HG02840 (cell line): Measurements from ENCODE around the gene OTOP1.
"Not testable (repeated sequence)": the region's sequence is repeated elsewhere in the genome, so short reads cannot be mapped to it uniquely, and the experiment has no call there.

ENCODE experiments used
- ATAC-seq: cut with Tn5 transposase; IDR thresholded peaks from one replicate; pipeline ENCODE4 v1.9.1; 2021; ENCODE audit warnings: mild to moderate bottlenecking, moderate library complexity, moderate number of reproducible peaks; ENCODE audit not compliant: unreplicated experiment, low FRiP score

OTOP1 gene, protein sequence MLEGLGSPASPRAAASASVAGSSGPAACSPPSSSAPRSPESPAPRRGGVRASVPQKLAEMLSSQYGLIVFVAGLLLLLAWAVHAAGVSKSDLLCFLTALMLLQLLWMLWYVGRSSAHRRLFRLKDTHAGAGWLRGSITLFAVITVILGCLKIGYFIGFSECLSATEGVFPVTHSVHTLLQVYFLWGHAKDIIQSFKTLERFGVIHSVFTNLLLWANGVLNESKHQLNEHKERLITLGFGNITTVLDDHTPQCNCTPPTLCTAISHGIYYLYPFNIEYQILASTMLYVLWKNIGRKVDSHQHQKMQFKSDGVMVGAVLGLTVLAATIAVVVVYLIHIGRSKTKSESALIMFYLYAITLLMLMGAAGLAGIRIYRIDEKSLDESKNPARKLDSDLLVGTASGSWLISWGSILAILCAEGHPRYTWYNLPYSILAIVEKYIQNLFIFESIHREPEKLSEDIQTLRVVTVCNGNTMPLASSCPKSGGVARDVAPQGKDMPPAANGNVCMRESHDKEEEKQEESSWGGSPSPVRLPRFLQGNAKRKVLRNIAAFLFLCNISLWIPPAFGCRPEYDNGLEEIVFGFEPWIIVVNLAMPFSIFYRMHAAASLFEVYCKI

DNA sequence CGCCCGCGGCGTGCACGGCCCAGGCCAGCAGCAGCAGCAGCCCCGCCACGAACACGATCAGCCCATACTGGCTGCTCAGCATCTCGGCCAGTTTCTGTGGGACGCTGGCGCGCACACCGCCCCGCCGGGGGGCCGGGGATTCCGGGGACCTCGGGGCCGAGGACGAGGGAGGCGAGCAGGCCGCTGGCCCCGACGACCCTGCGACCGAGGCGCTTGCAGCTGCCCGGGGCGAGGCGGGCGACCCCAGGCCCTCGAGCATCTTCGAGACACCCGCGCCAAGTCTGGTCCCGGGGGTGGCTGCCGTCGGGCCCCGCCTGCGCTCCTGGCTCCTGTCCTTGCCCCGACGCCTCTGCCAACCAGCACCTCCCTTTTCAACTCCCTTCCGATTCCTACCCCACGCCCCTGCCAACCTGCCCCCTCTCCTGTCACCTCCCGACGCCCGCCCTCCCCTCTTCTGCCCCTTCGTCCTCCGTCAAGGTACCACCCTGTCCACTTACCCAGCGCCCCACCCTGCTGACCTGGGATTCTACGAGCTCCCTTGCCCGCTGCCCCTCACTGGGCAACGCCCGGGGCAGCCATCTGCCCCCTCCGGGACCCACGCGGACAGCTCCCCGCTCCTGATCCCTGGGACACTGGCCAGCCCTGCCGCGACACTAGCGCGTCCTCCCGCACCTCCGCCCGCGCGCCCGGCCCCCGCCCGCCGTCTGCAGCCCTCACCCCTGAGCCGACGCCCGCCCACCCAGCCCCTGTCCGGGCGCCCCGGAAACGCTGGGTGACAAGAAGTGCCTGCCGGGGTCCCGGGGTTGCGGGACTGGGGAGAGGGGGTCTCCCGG is at the start of gene OTOP1:
Gene OTOP1 (minus strand): TSS at position 324 of the 833 bp plus-strand sequence. CDS start 65 bp downstream, at position 259.
- ATAC-seq = no peak

DNA sequence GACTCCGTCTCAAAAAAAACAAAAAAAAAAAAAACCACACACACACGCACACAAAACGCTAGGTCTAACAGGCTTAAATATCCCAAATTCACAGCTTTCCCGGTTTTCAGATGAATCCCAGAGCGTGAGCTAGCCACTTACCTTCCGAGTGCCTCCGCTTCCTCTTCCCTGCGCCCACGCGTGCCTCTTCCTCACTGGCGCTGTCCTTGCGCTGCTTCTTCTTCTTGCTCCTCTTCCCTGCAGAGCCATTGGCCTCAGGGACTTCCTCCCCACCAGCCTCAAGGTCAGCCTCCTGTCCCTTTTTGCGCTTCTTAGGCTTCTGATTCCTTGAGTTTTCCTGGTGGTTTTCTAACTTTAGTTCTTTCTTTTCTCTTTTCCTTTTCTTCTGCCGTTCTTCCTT is 47.5 kb upstream of the OTOP1 start:
- no peak for ATAC-seq

GRCh38 chr4:4271912-4272311 is 45.2 kb upstream of the OTOP1 start:
- ATAC-seq = no peak

DNA sequence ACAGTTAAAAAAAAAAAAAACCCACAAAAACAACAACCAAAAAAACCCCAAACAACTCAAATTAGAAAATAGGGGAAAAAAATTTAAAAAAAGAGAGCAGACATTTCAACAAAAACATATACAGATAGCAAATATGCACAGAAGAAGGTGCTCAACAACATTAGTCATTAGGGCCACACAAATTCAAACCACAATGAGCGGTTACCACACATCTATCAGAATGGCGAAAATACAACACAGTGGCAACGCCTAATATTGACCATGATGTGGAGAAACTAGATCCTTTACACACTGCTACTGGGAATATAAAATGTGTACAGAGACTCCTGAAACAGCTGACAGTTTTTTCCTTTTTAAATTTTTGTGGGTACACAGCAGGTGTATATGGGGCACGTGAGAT is 43.8 kb upstream of the OTOP1 start:
- no peak for ATAC-seq

DNA sequence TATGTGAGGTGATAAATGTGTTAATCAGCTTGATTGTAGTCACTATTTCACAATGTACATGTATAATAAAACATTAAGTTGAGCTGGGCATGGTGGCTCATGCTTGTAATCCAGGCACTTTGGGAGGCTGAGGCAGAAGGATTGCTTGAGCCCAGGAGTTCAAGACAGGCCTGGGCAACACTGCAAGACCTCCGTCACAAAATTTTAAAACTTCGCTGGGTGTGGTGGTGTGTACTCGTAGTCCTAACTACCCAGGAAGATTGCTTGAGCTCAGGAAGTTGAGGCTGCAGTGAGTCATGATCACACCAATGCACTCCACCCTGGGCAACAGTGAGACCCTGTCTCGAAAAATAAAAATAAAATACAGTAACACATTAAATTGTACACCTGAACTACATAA is 43.1 kb upstream of the OTOP1 start:
- ATAC-seq = no peak

DNA sequence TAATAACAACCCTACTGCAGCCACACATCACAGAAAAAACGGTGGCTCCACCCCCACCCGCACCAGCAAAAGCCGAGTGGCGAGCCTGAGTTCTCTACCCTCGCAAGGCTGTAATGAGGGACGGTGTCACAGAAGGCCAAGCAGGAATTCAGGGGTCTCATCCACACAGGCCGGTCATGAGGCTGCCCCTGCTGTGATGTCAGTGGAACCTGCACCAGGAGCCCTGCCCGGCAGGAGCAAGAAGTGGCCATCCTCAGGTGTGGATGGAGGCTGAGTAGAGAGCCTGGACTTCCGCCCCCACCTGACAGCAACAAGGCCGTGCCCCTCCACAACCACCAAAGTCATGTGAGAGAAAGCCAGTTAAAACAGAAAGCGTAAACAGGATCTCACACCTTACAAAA is 42.6 kb upstream of the OTOP1 start:
- ATAC-seq = no peak

DNA sequence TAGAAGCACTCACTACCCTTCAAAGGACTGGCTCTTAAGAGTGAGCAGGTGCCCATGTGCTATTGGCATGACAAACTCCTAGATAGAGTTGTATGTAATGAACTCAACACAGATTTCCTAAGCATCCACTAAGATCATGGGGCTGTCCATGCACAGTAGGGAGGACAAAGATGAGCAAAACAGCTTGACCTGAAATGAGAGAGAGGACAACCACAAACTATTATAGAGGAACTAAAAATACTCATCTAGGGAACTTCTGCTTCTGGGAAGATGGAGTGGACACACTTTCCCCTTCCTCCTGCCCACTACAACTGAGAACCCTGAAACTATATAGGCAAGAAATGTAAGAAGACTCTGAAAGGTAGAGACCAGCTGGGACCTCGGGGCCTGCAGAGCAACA is 42.0 kb upstream of the OTOP1 start:
- ATAC-seq = no peak

DNA sequence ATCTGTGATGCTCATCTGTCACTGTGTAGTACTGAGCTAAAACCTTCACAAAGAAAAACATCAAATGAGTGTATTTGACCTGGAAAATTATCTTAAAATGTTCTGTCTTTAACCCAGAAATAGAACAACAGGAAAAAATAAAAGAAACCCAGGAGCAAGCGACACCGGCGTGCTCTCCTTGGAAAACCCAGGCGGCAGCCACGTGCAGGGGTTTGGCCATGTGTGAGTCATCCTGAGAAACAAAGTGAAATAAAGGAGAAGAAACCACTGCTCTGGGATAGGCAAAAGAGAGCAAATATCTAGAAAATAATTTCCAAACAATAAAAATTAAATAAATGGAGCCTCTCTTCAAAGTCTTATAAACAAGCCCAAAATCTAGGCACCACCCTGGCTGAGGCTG is 41.3 kb upstream of the OTOP1 start:
- ATAC-seq = no peak

DNA sequence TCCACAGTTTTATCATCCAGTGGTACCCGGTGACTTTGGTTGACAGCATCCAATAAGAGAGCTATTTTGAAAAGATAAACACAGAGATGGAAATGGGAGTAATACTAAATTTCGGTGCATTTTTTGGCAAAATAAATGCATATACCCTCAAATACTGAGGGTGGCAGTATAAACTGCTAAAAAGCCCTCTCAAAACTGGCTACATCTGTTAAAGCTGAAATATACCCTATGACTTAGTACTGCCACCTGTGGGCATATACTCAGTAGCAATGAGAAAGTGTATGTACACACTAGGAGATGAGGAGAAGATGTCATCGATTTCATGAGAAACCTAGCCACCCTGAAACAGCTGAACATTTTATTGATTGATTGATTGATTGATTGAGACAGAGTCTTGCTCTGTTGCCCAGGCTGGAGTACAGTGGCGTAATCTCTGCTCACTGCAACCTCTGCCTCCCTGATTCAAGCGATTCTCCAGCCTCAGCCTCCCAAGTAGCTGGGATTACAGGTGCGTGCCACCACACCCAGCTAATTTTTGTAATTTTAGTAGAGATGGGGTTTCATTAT is 33.5 kb upstream of the OTOP1 start:
- ATAC-seq = no peak

- ATAC-seq = no peak
Measured at GRCh38 chr4:4259484-4260100, 32.9 kb upstream of the OTOP1 start.

DNA sequence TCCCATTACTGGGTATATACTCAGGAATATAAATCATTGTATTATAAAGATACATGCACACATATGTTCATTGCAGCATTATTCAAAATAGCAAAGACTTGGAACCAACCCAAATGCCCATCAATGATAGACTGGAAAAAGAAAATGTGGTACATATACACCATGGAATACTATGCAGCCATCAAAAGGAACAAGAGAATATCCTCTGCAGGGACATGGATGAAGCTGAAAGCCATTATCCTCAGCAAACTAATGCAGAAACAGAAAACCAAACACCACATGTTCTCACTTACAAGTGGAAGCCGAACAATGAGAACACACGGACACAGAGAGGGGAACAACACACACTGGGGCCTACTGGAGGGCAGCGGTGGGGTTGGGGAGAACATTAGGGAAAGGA is 31.0 kb upstream of the OTOP1 start:
- ATAC-seq = not testable (repeated sequence)

GRCh38 chr4:4256799-4257198 is 30.1 kb upstream of the OTOP1 start:
- ATAC-seq = no peak

GRCh38 chr4:4254666-4255065 is 27.9 kb upstream of the OTOP1 start:
- ATAC-seq = no peak

DNA sequence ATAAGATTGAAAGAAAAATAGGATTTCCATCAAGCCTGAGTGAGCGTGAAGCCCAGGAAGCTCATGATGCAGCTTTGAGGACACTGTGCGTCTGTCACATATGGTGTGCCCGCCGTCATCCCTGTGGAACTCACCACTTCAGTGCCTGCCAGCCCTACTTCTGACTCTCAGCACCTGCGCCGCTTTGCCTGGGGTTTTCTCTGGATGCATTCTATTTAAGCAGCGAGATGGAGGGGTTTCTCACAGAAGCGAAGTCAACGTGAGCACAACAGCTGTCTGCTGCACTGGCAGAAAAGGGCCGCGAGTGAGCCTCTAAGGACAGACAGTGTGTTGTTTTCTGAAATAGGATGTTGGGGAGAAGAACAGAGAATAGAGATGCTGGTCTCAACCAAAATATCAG is 27.5 kb upstream of the OTOP1 start:
- ATAC-seq = no peak

- ATAC-seq = no peak
Measured at GRCh38 chr4:4249866-4250265, 23.1 kb upstream of the OTOP1 start.

DNA sequence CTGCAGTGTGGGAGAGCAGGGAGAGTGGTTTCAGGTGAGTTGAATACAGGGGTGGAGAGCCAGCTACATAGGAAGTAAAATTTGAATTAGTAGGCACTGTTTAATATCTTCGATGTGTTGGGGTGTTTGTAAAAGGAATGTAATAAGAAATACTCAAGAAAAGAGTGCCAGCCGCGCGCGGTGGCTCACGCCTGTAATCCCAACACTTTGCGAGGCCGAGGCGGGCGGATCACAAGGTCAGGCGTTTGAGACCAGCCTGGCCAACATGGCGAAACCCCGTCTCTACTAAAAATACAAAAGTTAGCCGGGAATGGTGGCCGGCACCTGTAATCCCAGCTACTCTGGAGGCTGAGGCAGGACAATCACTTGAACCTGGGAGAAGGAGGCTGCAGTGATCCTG is 22.6 kb upstream of the OTOP1 start:
- ATAC-seq = not testable (repeated sequence)

- no peak for ATAC-seq
Measured at GRCh38 chr4:4248885-4249203, 22.1 kb upstream of the OTOP1 start.

- ATAC-seq = peak; percentile 98
Measured at GRCh38 chr4:4248029-4248884, 21.5 kb upstream of the OTOP1 start, which contains the start of gene TMEM128. TSS of gene TMEM128 (minus strand) at chr4:4248223. CDS start at chr4:4248202, 21 bp downstream.

- ATAC-seq = peak; percentile 3
Measured at GRCh38 chr4:4247696-4248028, 20.9 kb upstream of the OTOP1 start.

GRCh38 chr4:4245172-4245571 is 18.4 kb upstream of the OTOP1 start:
- no peak for ATAC-seq
